Measurements from ENCODE around the gene C1orf174.

Gene C1orf174

GRCh38 chr1:3865606-3866160 lies 34.4 kb downstream of the C1orf174 start:
- DNase-seq: no peak

GRCh38 chr1:3864884-3865283 lies 35.2 kb downstream of the C1orf174 start:
- DNase-seq: no peak

GRCh38 chr1:3863231-3863935 lies 36.7 kb downstream of the C1orf174 start:
- no peak for DNase-seq

GRCh38 chr1:3858231-3858981 lies 41.7 kb downstream of the C1orf174 start:
- DNase-seq: no peak

- no peak for DNase-seq
These were observed 42.3 kb downstream of the C1orf174 start for GRCh38 chr1:3857791-3858129.

- DNase-seq: peak; percentile 93
These were observed 42.9 kb downstream of the C1orf174 start, which contains the start of the genes CEP104 and DFFB for GRCh38 chr1:3856923-3857790. CEP104 (minus strand) TSS chr1:3857211; CDS start chr1:3852407, 4,804 bp downstream. DFFB (plus strand) TSS chr1:3857476; CDS start chr1:3857604, 128 bp downstream.

- DNase-seq: no peak
These were observed 47.2 kb downstream of the C1orf174 start for GRCh38 chr1:3852711-3853485.

- DNase-seq: no peak
These were observed 48.0 kb downstream of the C1orf174 start for GRCh38 chr1:3852091-3852490.

- no peak for DNase-seq
These were observed 48.8 kb downstream of the C1orf174 start for GRCh38 chr1:3851292-3851691.

GRCh38 chr1:3850857-3851256 lies 49.2 kb downstream of the C1orf174 start:
- DNase-seq: no peak

GRCh38 chr1:3847081-3847480 lies 53.0 kb downstream of the C1orf174 start:
- no peak for DNase-seq

GRCh38 chr1:3846541-3846940 lies 53.5 kb downstream of the C1orf174 start:
- DNase-seq: no peak

- DNase-seq: no peak
These were observed 57.2 kb downstream of the C1orf174 start for GRCh38 chr1:3842912-3843311.

- DNase-seq: no peak
These were observed 58.6 kb downstream of the C1orf174 start for GRCh38 chr1:3841491-3841890.

All from activated T-cell treated with anti-CD3 and anti-CD28 coated beads for 4 hours (primary cell).